Esophagus muscularis mucosa (tissue), 4 donors: ENCODE data around the gene IGSF21.

ENCODE experiments used
- CTCF ChIP-seq, 3 experiments: fragments of 200-600 bp in 2 of 3; fragments of 450-650 bp in 1 of 3; sonication (generic) in 2 of 3; IDR thresholded peaks; one replicate each; pipeline ENCODE4 v1.5.1; 2017 to 2019; ENCODE audit warnings: antibody characterized with exemption in 3 of 3, mild to moderate bottlenecking in 2 of 3, moderate library complexity in 1 of 3
- EP300 ChIP-seq: sonication (generic); formaldehyde crosslinking; IDR thresholded peaks from one replicate; pipeline ENCODE4 v1.6.1; 2017; ENCODE audit warnings: antibody characterized with exemption
- POLR2A ChIP-seq: fragments of 450-650 bp; IDR thresholded peaks from one replicate; pipeline ENCODE4 v1.6.1; 2017; ENCODE audit warnings: antibody characterized with exemption, moderate library complexity, mild to moderate bottlenecking, low read depth
- POLR2AphosphoS5 ChIP-seq, 2 donors: sonication (generic); formaldehyde crosslinking; IDR thresholded peaks; one replicate each; pipeline ENCODE4 v1.6.1; 2017; ENCODE audit warnings: antibody characterized with exemption in 2 of 2

GRCh38 chr1:18109058-18109755, 1.6 kb downstream of the IGSF21 start:
- TF ChIP-seq CTCF (IDR thresholded peaks at IDR 0.05) = no peak
- TF ChIP-seq POLR2A = no peak
- TF ChIP-seq POLR2AphosphoS5 (IDR thresholded peaks at IDR 0.05) = no peak
- TF ChIP-seq EP300 = no peak
